NB4 (cell line): Measurements from ENCODE around the gene CASP9.

Experiments
- CTCF ChIP-seq: IDR thresholded peaks from one replicate; pipeline ENCODE4 v1.5.1; 2012; ENCODE audit warnings: low read depth, low read length
- MYC ChIP-seq: IDR thresholded peaks from 2 replicates; pipeline ENCODE4 v1.6.1; 2011; ENCODE audit warnings: low read depth, low read length
- POLR2A ChIP-seq: IDR thresholded peaks from 2 replicates; pipeline ENCODE4 v1.6.1; 2011; ENCODE audit warnings: mild to moderate bottlenecking; ENCODE audit not compliant: insufficient read length; ENCODE audit errors: extremely low read depth

GRCh38 chr1:15457585-15457984 lies 66.4 kb downstream of the CASP9 start:
- TF ChIP-seq CTCF (no peak), POLR2A (no peak), MYC (no peak)
